Right atrium auricular region (tissue), 2 donors: Measurements from ENCODE around the gene CGB1. TPM values are rescaled to one million over a fixed set of nuclear protein-coding genes. Genes with fewer than 3 reads are reported as not detected.
"Not testable (repeated sequence)": the region's sequence is repeated elsewhere in the genome, so short reads cannot be mapped to it uniquely, and the experiment has no call there.

Source experiments
- DNase-seq: peaks from one replicate; pipeline ENCODE4 v3.0.0-alpha.2; 2019; ENCODE audit warnings: low spot score
- H3K27ac ChIP-seq, 2 donors: fragments of 200-600 bp; sonication (generic); 1 replicate in 1 of 2; 2 replicates in 1 of 2; pipeline ENCODE4 v1.5.1; 2016 to 2019
- H3K27me3 ChIP-seq, 2 donors: fragments of 200-600 bp; sonication (generic); one replicate each; pipeline versions ENCODE4 v1.5.1 to v1.6.0; 2017 to 2019
- H3K36me3 ChIP-seq: fragments of 200-600 bp; sonication (generic); one replicate; pipeline ENCODE4 v1.5.1; 2016
- H3K4me1 ChIP-seq, 2 donors: fragments of 200-600 bp; sonication (generic); one replicate each; pipeline versions ENCODE4 v1.5.1 to v1.6.0; 2017 to 2019
- H3K4me3 ChIP-seq, 2 donors: fragments of 200-600 bp; sonication (generic); 1 replicate in 1 of 2; 2 replicates in 1 of 2; pipeline ENCODE4 v1.5.1; 2017 to 2019; ENCODE audit warnings: mild to moderate bottlenecking in 1 of 2, moderate library complexity in 1 of 2
- H3K9me3 ChIP-seq, 2 donors: fragments of 200-600 bp; sonication (generic); one replicate each; pipeline ENCODE4 v1.5.1; 2019
- total RNA-seq, 2 donors: library from RNA; depleted of rRNA; stranded (reverse); fragments of >200 nt; gene quantifications; one replicate each; pipeline ENCODE4 v1.1.0, GENCODE V29; 2016
- TF ChIP-seq, protein P1 (sequence below), 2 donors: fragments of 200-600 bp; sonication (generic); IDR thresholded peaks; one replicate each; pipeline ENCODE4 v1.5.1; 2019; ENCODE audit warnings: antibody characterized with exemption in 2 of 2

Gene CGB1
- not detected for total RNA-seq

DNA sequence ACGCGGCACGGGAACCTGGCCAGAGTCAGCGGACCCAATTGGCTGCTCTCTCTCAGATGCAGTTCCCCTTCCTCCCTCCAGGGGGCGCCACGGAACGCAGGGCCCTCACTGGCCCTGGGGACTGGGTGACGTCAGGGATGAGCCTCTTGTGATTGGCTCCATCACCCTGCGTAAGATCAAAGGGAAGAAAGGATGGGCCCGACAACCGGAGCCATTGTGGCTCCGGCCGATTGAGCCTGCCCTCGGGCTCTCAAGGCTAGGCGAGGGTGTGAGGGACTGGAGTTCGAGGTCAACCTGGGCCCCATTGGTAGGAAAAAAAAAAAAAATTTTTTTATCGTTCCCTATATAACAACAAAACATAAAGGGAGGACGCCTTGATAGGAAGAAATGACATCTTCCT is at the start of gene CGB1:
Gene CGB1 (minus strand): TSS at position 81 of the 400 bp plus-strand sequence. CDS start 184 bp downstream, outside the sequence.
- DNase-seq, H3K27ac ChIP-seq, H3K9me3 ChIP-seq, H3K4me1 ChIP-seq, H3K36me3 ChIP-seq, H3K4me3 ChIP-seq, H3K27me3 ChIP-seq: not testable (repeated sequence)
- TF ChIP-seq, protein P1, sequence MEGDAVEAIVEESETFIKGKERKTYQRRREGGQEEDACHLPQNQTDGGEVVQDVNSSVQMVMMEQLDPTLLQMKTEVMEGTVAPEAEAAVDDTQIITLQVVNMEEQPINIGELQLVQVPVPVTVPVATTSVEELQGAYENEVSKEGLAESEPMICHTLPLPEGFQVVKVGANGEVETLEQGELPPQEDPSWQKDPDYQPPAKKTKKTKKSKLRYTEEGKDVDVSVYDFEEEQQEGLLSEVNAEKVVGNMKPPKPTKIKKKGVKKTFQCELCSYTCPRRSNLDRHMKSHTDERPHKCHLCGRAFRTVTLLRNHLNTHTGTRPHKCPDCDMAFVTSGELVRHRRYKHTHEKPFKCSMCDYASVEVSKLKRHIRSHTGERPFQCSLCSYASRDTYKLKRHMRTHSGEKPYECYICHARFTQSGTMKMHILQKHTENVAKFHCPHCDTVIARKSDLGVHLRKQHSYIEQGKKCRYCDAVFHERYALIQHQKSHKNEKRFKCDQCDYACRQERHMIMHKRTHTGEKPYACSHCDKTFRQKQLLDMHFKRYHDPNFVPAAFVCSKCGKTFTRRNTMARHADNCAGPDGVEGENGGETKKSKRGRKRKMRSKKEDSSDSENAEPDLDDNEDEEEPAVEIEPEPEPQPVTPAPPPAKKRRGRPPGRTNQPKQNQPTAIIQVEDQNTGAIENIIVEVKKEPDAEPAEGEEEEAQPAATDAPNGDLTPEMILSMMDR (IDR thresholded peaks at IDR 0.05), result peak in 1 of 2 donors; percentile 30

DNA sequence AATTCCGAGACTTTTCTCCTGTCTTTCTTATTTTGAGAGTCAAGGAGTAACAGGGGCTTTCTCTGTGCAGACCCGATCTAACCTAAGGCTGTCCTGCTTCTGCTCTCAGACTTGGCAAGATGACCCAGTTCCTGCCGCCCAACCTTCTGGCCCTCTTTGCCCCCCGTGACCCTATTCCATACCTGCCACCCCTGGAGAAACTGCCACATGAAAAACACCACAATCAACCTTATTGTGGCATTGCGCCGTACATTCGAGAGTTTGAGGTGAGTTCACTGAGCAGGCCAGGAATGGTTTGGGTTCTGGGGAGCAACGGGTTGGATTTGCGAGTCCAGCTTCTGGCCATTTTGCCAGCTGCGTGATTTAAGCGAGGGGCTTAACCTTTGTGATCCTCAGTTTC is 49.6 kb upstream of the CGB1 start:
- peak overlapping the region in 1 of 2 donors; percentile 85 for H3K27ac ChIP-seq
- H3K9me3 ChIP-seq, result no peaks in the 10 kb centered on the region
- TF ChIP-seq, protein P1 (IDR thresholded peaks at IDR 0.05), result no peak
- H3K4me3 ChIP-seq, result peak overlapping the region; percentile 83 to 94
- H3K36me3 ChIP-seq, result peaks cover 35% of the 10 kb centered on the region
- no peaks in the 10 kb centered on the region for H3K27me3 ChIP-seq
- peaks cover 0 to 32% of the 10 kb centered on the region in 2 donors for H3K4me1 ChIP-seq
- no peak for DNase-seq

DNA sequence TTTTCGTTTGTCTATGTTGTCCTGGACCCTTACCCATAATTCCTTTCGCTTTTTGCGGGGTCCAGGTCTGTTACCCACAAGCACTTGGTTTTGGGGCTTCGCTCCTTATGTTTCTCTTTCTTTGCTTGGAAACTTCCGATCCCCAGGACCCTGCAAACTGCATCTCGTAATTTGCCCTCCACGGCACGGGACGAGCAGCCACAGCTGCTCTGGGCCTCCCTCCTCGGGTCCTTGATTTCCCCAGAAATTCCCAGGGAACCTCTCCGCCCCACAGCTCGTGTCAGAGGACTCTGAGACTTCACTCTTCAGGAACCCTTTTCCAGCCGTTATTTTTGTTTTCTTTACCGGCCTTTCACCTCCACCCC is 49.2 kb upstream of the CGB1 start:
- TF ChIP-seq, protein P1 (IDR thresholded peaks at IDR 0.05), result no peak
- H3K4me1 ChIP-seq, result peaks cover 0 to 32% of the 10 kb centered on the region in 2 donors
- H3K4me3 ChIP-seq, result peak overlapping the region; percentile 83 to 94
- H3K36me3 ChIP-seq, result peaks cover 30% of the 10 kb centered on the region
- DNase-seq, result no peak
- no peaks in the 10 kb centered on the region for H3K27me3 ChIP-seq
- H3K9me3 ChIP-seq, result no peaks in the 10 kb centered on the region
- peak overlapping the region; percentile 85 to 93 for H3K27ac ChIP-seq

DNA sequence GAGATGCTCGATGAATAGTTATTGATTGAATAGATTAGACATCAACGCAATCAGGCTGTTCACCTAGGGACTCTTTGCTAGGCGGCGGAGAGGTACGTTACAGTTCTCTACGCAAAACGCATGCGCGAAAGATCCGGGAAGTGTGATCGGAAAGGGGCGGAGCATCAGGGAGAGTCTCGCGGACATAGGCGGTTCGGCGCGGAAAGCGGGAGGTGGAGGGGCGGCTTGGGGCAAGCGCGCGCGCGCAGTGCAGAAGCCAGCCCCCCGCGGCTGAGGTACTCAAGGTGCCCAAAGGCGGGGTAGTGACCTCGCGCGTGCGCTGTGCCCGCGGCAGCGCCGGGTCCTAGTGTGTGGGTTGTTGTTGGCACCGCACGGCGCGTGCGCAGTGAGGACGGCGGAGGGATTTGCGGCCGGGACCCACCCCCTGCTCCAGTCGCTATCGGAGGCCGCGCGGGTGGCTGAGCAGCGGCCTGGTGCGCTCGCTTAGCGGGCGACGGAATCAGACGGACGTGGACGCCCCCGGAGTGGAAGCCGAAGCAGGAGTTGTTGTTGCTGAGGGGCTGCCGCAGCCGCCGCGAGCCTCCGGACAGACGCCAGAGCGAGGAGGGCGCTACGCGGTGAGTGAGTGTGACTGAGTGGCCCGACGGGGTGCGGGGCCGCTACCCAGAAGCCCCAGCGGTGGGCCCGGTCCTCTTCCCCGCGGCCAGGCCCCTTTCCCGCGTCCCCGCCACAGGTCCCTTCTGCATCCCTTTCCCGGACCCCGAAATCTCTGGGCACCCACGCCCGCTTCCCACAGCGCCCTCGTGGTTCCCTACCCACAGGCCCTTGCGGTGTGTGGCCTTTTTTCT is 48.5 kb upstream of the CGB1 start, which contains the start of gene SNRNP70:
Gene SNRNP70 (plus strand): TSS at position 432 of the 848 bp plus-strand sequence. CDS start 964 bp downstream, outside the sequence.
- peak; percentile 99 for DNase-seq
- H3K27me3 ChIP-seq, result no peaks in the 10 kb centered on the region
- H3K9me3 ChIP-seq, result no peaks in the 10 kb centered on the region
- H3K27ac ChIP-seq, result peak within 1 kb of the TSS; percentile 85 to 93
- H3K36me3 ChIP-seq, result peaks cover 24% of the 10 kb centered on the region
- TF ChIP-seq, protein P1 (IDR thresholded peaks at IDR 0.05), result peak in 1 of 2 donors; percentile 27
- H3K4me1 ChIP-seq, result peaks cover 0 to 32% of the 10 kb centered on the region in 2 donors
- peak within 1 kb of the TSS; percentile 83 to 94 for H3K4me3 ChIP-seq

DNA sequence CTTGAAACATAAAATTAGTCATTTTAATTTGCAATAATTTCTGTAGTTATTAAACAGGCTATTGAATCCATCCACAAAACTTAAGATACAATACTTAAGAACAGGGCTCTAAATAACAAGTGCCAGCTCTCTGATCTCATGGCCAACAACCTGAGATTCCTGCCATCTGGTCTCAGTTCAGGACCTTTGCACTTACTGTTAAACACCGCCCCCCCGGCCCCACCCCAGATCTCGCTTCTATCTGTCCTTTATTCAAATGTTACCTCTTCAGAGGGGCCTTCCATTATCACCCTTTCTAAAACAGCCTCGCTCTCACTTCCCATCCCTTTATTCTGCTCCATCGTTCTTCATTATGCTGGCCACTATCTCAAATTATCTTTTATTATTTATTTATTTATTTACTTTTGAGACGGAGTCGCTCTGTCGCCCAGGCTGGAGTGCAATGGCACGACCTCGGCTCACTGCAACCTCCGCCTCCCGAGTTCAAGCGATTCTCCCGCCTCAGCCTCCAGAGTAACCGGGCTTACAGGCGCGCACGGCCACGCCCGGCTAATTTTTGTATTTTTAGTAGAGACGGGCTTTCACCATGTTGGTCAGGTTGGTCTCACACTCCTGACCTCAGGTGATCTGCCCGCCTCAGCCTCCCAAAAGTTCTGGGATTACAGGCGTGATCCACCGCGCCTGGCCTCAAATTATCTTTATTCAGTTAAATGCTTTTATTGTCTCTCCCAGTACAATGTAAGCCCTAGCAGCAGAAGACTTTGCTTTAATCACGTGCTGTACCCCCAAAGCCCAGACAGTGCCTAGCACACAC is 47.7 kb upstream of the CGB1 start:
- peak overlapping the region; percentile 83 to 94 for H3K4me3 ChIP-seq
- DNase-seq, result no peak
- H3K9me3 ChIP-seq, result no peaks in the 10 kb centered on the region
- TF ChIP-seq, protein P1 (IDR thresholded peaks at IDR 0.05), result no peak
- peaks cover 0 to 32% of the 10 kb centered on the region in 2 donors for H3K4me1 ChIP-seq
- H3K27ac ChIP-seq, result peak overlapping the region; percentile 85 to 93
- H3K36me3 ChIP-seq, result peaks cover 16% of the 10 kb centered on the region
- no peaks in the 10 kb centered on the region for H3K27me3 ChIP-seq
